GM21360 (cell line): ENCODE data around the gene TMEM176A.
"Not testable (repeated sequence)": the region's sequence is repeated elsewhere in the genome, so short reads cannot be mapped to it uniquely, and the experiment has no call there.

Source experiments
- ATAC-seq: cut with Tn5 transposase; IDR thresholded peaks from one replicate; pipeline ENCODE4 v1.9.1; 2021; ENCODE audit warnings: mild to moderate bottlenecking, moderate library complexity; ENCODE audit not compliant: unreplicated experiment

The TMEM176A gene

GRCh38 chr7:150807616-150808438 is 7.3 kb downstream of the TMEM176A start:
- ATAC-seq, result not testable (repeated sequence)

DNA sequence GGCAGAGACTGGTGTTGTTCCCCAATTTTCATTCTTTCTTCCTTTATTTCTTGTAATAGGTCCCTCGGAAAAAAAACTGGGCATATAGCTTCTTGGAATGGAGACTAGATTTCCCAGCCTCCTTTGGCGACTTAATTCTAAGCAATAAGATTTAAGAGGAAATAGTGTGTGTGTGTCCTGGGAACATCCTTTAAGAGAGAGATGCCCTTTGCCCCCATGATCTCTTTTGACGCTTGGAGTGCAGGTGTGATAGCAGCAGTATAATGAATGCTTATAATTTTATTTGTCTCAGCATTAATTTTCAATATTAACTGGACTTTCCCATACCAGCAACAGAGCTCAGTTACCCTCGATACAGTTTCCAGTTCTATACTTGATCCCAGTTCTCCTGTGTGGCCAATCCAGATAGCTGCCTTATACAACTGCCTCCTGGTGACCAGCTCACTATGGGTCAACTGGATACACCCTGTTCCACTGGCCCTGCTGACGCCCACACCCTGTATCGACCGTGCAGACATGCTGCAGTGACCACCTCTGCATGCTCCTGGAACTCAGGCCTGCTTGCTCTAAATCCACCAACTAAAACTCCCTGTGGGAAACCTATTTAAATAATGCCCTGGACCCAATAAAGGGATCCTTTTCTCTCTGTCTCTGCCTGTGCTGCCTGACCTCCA is 13.9 kb downstream of the TMEM176A start:
- ATAC-seq, result no peak

- no peak for ATAC-seq
These were observed 18.4 kb downstream of the TMEM176A start for GRCh38 chr7:150818971-150819370.

- no peak for ATAC-seq
These were observed 19.6 kb downstream of the TMEM176A start for GRCh38 chr7:150820148-150820547.

- ATAC-seq, result no peak
These were observed 20.1 kb downstream of the TMEM176A start for GRCh38 chr7:150820578-150821198.

- no peak for ATAC-seq
These were observed 22.5 kb downstream of the TMEM176A start for GRCh38 chr7:150823043-150823442.

GRCh38 chr7:150823484-150824126 is 23.0 kb downstream of the TMEM176A start:
- no peak for ATAC-seq

DNA sequence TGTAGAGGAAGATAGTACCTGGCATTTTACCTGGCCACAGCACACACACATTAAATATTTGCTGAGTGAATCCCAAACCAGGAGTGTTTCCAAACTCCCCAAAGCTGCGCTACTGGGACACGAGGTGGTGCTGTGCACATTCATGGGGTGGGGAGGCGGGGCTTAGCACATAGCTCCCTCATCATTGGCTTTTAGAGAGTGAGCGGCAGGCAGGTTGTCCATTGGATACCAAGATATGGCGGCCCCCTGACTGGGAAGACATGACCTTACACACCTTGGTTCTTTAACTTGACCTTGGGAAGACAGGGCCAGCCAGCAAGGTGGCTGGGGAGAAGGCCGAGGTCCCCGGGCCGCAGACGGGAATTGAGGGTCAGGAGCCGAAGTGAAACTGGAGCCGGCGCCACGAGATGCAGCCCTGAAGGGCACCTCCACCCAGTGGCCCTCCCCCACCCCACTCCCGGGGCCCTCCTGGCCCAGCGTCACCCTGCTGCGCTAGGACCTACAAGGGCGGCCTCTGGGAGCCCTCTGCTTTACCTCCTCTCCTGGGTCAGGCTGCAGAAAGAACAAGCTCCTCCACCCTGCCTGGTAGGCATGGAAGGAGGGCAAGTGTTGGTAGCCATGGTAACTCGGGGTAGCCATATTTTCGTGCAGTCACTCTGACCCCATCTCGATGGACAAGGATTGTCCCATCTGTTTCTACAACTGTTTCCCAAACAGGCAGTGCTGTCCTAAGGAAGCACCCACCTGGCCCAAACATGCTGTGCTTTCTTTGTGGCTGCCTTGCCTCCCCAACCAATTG is 24.0 kb downstream of the TMEM176A start:
- ATAC-seq, result no peak

DNA sequence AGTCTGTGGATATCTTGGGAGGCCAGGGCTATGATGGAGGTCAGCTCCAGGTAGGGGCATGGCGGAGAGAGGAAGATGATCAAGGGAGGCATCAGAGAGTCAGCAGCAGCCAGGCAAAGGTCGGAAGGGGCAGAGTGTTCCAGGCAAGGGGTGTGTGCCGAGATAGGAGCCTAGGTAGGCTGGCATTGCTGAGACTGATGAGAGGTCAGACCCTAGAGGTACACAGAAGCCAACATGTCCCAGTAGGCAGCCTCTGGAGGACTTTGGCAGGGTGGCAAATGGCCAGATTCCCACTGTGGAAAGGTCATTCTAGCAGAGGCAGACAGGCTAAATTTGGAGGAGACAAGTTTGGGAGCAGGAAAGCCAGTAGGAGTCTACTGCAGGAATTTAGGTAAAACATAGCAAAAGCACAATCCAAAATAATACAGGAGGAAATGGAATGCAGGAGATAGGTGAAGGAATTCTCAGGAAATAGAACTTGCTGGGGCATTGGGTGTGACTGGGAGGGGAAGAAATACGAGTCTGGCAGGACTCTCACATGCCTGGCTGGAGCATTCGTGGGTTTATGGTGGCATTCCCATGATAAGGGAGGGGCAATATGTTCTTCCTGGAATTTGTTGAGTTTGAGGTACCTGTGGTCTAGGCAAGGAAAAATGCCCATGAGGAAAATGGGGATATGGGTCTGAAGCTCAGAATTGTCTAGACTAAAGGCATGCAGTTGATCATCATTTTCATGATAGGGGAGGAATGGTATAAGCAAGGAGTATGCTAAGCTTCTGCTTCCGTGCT is 25.7 kb downstream of the TMEM176A start:
- no peak for ATAC-seq

- ATAC-seq, result no peak
These were observed 27.8 kb downstream of the TMEM176A start for GRCh38 chr7:150828384-150828783.

DNA sequence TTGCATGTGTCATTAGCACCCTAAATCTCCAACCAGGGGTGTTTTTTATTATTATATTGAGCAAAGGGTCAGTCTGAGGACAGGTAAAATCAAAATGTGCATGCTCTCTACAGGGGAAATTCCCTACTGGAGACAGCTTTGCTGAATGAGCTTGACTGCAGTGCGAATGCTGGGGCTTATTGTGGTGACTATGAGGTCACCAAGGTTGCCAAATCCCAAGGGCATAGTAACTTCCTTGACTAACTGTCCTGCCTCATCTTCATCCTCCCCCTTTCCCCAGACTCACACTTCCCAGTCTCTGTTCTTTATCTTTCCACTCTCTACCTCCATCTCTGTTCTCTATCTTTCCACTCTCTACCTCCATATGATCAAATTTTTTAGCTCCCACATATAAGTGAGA is 28.9 kb downstream of the TMEM176A start:
- no peak for ATAC-seq

DNA sequence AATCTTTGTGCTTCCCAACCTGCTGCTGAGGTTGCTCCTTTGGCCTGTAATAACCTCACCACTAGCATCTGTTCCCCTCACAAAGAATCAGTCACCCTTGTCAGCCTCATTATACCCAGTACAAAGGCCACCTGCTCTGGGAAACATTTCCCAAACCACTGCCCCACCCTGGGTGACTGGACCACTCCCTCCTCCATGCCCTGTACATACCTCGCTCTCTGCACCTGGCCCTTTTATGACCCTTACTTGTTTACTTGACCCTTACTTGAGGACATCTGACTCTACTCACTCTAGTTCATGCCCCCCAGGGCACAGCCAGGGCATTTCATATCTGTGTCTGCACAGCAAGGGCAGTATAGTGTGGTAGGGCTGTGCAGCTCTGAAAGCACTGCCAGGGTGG is 30.4 kb downstream of the TMEM176A start:
- no peak for ATAC-seq

GRCh38 chr7:150831851-150832250 is 31.3 kb downstream of the TMEM176A start:
- ATAC-seq, result no peak

DNA sequence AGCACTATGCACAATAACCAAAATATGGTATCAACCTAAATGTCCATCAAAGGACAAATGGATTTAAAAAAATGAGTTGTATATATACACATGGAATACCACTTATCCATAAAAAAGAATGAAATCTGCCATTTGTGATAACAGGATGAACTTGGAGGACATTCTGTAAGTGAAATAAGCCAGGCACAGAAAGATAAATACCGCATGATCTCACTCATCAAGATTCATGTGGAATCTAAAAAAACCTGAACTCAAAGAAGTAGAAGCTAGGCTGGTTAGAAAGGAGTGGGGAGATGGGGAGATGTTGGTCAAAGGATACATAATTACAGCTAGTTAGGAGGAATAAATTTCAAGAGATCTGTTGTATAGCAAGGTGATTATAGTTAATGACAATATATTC is 34.5 kb downstream of the TMEM176A start:
- ATAC-seq, result no peak

DNA sequence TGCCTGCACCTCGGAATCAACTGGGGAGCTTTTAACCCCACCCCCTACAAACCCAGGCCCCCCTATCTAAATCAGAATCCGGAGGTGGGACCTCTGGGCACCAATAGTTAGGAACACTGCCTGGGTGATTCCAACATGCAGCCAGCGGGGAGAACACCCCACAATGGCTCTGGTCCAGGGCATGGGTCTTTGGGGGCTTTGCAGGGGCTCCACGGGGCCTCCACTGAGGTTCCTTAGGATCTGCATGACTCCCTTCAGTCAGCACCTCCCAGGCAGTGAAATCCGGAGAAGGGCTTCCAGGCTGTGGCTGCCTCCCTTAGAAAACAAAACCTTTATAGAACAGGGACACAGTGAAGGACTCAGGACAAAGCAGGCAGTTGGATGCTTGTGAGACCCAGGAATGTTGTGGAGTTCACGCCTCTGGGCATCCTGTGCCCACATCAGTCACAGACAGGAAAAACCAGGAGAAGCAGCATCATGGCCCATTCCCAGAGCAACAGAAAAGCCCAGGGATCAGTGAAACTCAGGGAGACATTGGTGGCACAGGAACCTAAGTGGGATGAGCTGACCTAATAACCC is 35.2 kb downstream of the TMEM176A start:
- ATAC-seq, result no peak

GRCh38 chr7:150838965-150839650 is 38.5 kb downstream of the TMEM176A start:
- ATAC-seq, result no peak

DNA sequence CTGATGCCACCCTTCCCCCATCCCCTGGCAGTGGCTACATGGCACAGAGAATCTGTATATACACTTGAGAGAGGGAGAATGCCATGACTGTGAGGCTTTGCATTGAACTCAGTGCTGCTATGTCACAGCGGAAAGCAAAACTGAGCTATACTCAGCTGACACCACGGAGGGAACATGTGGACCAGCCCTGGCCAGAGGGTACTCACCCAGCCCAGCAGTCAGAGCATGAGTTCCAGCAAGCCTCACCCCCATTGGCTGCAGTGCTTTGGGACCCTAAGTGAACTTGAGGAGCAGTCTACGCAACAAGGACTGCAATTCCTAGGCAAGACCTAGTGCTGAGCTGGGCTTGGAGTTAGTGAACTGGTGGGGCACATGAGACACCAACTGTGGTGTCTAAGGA is 41.4 kb downstream of the TMEM176A start:
- ATAC-seq, result no peak

- no peak for ATAC-seq
These were observed 42.1 kb downstream of the TMEM176A start for GRCh38 chr7:150842716-150843115.

DNA sequence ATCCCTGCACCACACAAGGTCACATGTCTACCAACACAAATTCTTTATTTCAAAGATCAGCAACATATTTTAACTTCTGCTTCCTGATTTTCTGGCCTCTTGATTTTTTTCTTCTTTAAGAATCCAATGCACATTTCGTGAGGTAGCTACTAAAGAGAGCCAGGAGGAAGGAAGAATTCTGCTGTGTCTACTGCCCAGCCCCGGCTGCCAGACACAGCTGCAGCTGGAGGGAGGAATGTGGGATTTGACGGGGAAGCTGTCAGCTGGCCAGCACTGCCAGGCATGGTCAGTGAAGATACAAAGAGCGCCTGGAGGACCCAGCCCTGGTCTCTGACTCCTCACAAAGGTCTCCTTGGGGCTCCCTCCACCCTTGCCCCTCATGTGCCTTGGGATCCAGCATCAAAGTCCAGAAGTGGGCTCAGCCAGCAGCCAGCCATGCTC is 44.9 kb downstream of the TMEM176A start:
- no peak for ATAC-seq
